Middle frontal gyrus (tissue), 1 donor: ENCODE data around the gene TBC1D22A.
"Not testable (repeated sequence)": the region's sequence is repeated elsewhere in the genome, so short reads cannot be mapped to it uniquely, and the experiment has no call there.

Experiments
- DNase-seq: peaks from one replicate; pipeline ENCODE4 v3.0.0-alpha.2; 2015; ENCODE audit warnings: low spot score; ENCODE audit errors: extremely low spot score

The TBC1D22A gene

DNA sequence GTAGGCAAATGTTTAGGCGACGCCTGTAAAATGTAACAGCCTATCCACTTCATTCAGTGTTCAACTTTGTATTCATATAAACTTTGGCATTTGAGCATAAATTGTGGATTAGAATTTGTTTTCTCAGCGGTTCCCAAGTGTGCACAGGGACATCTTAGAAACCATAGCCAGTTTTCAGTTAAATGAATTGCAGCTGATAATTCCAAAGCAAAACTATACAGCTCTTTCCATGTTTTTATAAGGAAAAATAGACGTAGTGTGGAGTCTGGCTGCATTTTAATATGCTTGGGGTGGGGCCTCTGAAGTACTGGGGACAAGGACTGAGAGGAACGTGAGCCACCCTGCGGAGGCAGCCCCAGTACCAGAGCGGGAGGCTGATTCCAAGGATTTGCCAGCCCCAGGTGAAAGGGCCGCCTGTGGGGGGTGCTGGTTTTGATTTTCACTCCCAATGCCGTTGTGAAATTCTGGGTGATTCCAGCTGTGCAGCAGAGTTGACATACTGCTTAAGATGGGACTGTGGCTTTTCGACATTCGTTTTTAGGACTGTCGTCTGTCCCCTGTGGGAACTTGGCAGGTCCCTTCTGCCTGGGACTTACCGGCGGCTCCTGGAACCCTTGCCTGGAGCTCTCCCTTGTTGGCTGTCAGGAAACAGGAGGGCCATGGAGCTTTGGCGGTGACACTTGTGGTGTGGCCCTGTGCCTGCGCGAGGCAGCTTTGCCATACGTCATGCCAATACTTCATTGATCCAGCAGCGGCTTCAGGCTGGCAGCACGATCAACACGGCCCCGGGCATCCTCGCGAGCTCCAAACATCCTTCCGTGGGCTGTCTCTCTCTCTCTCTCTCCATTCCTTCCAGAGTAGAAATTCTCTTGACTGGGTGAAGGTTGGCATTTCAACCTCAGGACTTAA is 370.9 kb downstream of the TBC1D22A start:
- DNase-seq, result no peak

DNA sequence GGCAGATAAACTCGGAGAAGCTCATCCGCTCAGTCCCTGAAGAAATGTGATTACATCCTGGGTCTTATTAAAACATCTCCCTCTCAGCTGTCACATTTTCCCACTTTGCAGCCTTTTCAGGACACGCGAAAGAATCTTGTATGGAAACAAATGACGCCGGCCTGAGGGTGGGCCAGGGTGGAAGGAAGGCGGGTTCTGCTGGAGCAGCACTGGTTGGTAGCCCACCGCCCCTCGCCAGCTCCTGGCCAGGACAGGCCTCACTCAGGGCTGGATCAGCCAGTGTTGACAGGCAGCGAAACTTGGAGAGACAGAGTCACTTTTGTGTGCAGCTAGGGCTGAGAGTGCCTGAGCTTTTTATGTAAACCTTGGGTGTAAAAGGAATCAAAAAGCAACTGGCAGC is 371.8 kb downstream of the TBC1D22A start:
- DNase-seq, result no peak

DNA sequence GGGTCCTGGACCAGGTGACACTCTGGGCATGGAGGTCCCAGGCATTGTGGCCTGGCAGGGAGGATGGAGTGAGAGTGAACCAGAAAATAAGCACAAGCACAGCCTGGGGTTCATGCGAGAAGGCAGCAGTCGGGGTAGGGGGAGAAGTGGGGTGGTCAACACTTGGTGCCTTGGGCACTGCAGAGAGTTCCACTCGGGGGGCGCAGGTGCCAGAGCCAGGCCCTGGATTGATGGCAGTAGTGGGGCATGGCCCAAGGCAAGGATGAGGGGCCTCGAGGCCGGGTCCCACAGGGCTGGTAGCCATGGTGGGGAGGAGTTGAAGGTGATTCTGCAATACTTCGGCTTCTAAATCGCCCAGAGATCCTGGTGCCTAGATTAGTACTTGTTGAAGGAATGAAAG is 372.9 kb downstream of the TBC1D22A start:
- DNase-seq, result no peak

DNA sequence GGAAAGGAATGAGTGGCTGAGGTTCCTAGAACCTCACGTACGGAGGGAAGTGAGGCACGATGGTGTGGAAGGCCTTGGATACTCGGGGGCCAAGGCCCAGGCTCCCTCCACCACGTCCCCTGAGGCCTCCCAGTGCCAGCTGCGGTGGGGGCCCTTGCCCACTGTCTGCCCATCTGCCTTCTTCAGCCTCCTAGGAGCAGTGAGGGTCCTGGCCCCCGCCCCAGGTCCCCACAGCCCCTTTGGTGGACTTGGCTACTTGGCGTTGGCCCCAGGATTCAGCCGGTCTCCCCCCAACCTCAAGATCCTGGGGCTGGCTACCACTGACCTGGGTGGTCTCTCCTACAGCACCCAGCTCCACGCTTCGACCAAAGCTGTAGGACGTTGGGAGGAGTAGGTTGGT is 373.6 kb downstream of the TBC1D22A start:
- no peak for DNase-seq

DNA sequence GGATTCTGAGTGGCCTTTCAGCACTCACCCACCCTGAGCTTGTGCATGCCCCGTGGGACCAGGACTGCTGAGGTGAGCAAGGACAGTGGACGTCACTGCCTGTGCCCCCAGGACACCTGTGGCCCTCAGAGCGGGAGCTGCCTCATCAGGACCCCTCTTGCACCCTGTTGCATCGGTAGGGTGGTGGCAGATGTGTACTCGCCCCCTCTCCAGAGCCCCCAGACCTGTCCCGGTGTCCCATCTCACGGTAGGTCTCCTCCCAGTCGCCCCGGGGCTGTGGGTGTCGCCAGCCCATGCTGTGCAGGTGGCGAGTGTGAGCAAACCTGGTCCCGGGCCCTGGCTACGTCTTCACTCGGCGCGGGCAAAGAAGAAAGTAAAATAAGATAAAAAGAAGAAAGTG is 374.2 kb downstream of the TBC1D22A start:
- no peak for DNase-seq

DNA sequence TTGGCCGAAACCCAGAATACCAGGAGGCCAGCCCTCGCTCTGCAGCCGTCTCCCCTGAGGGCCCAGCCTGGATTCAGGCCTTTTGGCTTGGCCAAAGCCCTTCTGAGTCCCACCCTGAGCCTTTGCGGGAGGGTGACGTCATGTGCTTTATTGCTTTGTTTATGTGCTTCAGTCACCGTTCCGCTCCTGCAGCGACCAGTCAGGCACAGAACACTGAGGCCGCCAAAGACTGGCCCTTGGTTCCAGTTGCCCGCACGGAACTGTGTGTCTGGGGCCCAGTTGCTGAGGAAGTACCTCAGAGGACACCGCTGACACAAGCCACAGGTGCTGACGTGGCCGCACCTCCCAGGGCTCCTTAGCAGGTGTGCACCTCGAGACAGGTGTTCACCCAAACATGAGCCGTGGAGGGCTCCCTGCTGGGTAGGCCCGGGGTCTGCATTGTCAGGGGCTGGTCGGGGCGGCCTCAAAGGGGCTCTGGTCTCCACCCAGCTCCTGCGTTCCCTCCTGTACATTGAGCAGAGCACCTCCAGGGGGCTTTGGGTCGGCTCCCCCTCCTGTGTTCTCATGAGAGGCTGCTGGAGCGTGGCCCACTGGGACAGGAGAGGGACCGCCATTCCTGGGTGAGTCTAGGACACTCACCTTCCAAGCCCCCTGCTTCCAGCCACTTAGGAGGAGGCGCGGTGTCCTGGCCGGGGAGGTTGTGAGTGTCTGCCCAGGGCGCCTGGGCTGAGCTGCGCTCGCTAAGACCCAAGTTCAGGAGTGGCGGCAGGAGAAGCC is 376.8 kb downstream of the TBC1D22A start:
- no peak for DNase-seq

DNA sequence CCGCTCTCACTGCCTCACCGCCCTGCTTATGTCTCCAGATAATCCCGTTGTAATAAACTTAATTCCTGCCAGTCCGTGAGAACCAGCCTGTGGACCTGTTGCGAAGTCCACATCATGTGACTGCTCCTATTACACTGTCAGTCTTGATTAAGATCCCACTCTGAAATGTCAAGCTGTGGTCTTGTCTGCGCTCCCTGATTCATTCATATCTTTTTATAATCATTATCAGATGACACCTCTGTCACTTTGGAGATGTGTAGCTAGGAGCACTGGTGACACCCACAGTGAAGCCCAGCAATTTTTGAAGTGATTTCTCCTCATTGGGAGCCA is 377.3 kb downstream of the TBC1D22A start:
- DNase-seq, result no peak

DNA sequence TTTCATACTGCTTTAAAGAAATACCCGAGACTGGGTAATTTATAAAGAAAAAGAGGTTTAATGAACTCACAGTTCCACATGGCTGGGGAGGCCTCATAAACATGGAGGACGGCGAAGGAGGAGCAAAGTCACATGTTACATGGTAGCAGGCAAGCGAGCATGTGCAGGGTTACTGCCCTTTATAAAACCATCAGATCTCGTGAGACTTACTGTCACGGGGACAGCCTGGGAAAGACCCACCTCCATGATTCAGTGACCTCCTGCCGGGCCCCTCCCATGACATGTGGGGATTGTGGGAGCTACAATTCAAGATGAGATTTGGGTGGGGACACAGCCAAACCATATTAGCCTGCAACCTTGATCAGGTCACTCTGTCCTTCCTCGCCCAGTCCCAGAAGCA is 378.5 kb downstream of the TBC1D22A start:
- DNase-seq, result not testable (repeated sequence)

DNA sequence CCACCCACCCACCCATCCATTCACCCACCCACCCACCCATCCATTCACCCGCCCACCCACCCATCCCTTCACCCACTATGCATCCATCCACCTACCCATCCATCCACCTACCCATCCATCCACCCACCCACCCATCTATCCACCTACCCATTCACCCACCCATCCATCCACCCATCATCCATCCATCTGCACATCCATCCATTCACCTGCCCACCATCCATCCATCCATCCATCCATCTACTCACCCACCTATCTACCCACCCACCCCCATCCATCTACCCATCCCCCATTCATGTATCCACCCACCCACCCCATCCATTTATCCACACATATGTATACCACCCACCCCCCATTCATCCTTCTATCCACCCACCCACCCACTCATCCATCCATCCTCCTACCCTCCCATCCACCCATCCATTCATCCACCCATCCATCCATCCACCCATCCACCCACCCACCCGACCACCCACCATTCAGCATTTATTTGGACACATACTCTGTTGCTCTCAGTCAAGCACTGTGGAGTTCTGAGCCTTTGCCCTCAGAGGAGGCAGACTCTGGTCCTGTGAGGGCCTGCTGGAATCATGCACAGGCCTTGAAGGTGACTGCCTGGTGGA is 380.1 kb downstream of the TBC1D22A start:
- DNase-seq, result no peak

DNA sequence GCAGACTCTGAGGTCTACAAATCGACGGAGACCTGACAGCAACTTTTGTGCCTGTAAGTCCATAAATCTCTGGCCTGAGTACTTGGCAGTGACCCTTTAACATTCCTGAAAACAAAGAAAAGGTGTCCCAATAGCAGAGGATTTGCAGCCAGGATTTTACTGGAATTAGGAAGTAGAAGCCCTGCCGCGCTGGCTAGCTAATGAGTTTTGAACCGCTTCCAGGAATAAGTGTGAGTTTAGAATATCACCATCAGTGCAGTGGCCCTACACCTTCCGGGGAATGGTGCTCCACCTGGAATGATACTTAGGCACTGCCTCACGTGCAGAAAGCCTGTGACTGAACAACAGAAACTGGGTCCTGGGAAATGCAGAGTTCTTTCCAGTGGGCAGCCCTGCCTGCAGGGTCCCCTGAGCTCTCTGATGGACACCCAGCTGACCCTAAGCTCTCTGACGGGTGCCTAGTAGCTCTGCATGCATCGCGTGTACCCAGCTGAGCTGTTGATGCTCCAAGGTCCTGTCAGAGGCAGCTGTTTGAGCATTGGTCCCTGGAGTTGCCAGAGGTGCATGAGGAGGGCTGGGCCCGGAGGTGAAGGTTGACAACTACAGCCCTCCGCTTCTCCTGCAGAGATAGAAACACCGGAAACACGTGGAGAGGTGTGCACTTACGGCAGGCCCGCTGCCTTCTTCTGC is 380.9 kb downstream of the TBC1D22A start:
- DNase-seq, result no peak

DNA sequence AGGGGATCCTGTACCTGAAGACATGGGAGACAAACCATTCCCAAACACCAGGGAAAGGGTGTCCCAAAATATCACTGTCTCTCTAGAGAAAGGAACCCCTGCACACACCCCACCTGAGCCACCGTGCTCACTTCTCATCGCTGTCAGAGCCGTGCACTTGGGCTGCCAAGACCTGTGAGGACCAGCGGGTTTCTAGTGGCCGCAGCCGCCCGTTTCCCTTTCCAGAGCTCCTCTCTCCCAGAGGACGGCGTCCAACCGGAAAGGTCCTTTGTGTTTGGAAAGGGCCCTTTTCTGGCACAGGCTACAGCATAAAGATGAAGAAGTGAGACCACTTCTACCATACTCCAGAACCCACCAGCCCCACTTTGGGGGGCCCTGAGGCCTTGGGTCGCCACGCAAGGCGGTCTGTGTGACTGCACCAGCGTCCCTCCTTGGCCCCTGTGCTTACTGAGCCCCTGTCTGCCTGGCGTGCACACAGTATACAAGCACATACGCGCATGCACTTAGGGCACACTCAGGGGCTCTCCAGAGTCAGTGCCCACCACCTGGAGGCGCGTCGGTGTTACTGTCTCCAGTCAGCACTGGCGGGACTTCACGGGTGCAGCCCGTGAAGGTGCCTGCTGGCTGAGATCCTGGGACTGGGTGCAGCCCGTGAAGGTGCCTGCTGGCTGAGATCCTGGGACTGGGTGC is 381.8 kb downstream of the TBC1D22A start:
- no peak for DNase-seq

DNA sequence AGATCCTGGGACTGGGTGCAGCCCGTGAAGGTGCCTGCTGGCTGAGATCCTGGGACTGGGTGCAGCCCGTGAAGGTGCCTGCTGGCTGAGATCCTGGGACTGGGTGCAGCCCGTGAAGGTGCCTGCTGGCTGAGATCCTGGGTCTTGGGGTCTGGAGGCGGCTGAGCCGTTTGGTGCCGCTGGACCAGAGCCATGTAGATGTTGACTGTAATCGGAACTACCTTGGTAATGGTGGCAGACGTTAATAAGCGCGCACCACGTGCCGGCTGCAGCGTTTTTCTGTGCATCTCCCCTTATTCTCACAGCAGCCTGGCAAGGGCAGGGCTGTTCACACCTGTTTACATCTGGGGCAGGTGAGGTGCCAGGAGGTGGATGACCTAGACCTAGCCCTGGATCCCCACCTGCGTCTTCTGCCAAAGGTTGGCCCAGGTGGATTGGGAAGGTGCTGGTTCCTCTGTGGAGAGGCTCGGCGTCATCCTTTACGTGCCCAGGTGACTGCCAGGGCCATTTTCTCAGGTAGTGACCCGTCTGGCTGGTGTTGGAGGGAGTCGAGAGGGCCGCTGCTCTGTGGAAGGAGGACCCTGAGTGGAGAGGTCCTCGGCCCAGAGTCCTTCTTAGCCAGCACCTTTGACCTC is 382.5 kb downstream of the TBC1D22A start:
- DNase-seq, result no peak

DNA sequence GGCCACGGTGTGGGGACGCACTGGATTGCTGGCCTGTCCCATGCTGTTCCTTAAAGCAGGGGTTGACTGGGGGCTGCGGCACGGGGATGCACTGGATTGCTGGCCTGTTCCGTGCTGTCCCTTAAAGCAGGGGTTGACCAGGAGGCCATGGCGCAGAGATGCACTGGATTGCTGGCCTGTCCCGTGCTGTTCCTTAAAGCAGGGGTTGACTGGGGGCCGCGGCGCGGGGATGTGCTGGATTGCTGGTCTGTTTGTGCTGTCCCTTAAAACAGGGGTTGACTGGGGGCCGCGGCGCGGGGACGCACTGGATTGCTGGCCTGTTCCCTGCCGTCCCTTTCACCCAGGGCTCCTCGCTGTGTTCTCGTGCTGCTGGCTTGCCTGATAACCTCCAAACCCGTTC is 383.4 kb downstream of the TBC1D22A start:
- no peak for DNase-seq

DNA sequence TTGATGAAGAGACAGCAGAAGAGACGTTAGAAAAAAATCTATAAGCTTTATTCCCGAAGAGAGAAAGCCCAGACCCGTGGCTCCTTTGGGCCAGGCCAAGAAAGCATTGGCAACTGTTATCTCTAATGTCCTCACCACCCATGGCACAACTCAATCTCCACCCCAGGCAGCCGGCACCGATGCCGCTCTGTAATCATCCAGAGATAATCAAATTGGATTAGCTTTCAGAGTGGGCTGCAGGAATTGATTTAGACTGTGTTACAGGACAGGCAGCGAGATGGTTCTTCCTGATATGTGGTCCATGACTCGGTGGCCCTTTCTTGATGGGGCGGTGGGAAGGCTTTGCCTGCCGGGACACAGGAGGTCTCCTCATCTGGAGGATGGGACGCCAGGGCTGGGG is 383.9 kb downstream of the TBC1D22A start:
- no peak for DNase-seq

DNA sequence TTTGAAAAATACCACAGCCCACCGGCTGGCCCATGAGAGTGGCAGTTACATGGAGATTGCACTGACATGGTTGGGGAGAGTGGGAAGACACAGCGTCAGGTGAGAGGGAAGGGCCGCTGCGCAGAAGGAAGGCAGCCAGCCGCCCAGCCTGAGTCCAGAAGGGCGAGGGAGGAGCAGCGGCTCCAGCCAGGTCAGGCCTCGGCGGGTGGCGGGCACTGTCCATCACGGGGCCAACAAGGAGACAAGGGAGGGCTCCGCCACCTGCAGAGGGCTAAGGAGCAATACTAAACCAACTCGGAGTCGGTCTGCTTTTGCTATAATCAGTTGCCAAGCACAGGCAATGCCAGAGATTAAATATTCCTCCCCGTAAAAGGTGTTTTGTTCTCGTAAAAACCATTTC is 384.5 kb downstream of the TBC1D22A start:
- DNase-seq, result no peak

DNA sequence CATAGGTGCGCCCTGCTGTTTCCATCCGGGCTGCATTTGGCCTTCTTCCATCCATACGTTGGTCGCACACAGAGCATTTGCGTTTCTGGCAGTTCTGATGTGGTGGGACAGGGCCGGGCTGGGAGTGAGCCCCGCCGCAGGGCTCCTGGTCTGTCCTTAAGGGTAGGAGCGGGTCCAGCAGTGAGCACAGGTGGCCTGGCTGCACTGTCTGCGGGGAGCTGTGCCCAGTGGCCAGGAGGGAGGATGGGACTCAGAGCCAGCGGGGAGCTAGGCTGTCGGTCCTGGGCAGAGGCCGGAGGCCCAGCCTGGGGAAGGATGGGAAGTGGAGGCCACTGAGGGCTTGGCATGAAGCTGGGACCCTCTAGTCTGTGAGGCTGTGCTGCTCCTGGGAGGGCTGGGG is 385.1 kb downstream of the TBC1D22A start:
- no peak for DNase-seq

DNA sequence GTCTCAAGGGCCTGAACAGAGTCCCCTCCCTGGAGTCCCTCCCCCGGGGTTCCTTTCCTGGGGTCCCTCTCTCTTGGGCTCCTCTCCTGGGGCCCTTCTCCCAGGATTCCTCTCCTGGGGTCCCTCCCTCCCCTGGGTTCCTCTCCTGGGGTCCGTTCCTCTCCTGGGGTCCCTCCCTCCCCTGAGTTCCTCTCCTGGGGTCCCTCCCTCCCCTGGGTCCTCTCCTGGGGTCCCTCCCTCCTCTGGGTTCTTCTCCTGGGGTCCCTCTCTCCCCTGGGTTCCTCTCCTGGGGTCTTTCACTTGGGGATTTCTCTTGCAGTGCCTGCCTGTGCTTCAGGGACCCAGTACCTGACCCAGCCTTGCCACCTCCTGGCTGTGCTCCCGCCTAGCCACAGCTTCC is 386.1 kb downstream of the TBC1D22A start:
- no peak for DNase-seq

DNA sequence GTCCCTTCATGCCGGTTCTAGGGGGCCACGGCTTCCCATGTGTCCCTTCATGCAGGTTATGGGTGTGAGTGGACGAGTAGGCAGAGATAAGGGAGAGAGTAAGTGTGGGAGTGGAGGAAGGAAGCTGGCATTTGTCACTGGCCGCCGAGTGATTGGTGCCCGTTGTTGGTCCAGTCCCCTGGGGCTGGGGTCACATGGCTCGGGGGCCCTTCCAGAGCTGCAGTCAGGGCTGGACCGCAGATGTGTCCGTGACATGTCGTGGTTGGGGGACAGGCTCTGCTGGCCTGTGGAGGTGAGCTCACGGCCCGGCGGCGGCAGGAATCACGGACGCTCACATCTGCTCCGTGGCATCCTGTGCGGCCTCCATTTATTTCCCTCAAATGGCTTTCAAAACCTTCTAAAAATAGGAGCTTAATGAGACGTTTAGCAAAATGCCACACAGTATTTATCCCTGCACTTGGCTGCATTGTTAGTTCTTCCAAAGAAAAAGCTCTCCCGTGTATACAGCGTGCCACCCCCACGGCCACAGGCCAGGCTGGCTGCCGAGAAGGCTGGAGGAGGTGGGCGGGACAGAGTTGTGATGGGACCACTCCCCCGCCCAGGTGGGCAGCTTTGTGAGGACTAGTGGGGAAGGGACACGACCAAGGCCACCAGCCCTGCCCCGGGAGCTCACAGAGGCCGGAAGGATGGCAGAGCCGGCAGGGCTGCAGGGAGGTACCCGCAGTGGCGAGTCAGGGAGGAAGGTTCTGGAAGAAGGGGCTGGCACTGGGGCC is 386.7 kb downstream of the TBC1D22A start:
- DNase-seq, result no peak

DNA sequence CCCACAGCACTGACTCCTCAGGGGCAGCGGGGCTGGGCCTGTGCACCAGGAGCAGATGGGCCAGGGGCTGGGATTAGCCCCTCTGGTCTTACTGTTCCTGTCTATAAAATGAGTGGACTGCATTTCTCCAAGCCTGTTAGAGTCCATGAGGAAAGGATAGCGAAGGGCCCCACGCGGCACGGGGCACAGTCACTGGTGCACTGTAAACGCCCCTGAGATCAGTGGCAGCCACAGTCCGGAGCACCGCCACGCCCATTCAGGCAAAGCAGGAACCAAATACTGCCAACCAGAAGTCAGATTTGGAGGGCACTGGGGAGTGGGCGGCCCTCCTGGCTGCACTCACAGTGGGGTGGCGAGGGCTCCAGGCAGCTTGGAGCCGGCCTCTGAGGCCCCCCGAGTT is 387.5 kb downstream of the TBC1D22A start:
- DNase-seq, result no peak

DNA sequence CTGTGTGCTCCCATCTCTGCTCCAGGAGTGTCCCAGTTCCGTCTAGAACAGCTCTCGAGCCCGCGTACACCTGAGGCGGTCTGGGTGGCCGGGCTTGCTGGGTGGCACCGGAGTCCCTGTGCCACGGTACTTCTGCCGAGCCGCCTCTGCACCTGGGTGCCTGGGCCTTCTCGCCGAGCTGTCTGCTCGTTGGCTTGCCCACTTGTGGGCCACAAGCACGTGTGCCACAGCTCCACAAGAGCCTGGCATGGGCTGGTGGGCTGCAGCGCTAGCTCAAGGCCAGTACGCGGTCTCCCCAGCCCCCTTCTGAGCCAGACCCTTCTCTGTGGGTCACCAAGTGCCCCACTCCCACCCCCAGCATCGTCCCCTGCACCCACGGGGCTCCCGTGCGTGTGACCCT is 388.0 kb downstream of the TBC1D22A start:
- DNase-seq, result no peak
